ENCODE measurements around the gene NPY2R.

- TF ChIP-seq, protein P1, sequence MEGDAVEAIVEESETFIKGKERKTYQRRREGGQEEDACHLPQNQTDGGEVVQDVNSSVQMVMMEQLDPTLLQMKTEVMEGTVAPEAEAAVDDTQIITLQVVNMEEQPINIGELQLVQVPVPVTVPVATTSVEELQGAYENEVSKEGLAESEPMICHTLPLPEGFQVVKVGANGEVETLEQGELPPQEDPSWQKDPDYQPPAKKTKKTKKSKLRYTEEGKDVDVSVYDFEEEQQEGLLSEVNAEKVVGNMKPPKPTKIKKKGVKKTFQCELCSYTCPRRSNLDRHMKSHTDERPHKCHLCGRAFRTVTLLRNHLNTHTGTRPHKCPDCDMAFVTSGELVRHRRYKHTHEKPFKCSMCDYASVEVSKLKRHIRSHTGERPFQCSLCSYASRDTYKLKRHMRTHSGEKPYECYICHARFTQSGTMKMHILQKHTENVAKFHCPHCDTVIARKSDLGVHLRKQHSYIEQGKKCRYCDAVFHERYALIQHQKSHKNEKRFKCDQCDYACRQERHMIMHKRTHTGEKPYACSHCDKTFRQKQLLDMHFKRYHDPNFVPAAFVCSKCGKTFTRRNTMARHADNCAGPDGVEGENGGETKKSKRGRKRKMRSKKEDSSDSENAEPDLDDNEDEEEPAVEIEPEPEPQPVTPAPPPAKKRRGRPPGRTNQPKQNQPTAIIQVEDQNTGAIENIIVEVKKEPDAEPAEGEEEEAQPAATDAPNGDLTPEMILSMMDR (IDR thresholded peaks at IDR 0.05), result no peak
- TF ChIP-seq EP300 (IDR thresholded peaks at IDR 0.05) (no peak), POLR2A (IDR thresholded peaks at IDR 0.05) (no peak)
Observed at GRCh38 chr4:155227131-155227530, 18.7 kb downstream of the NPY2R start.
